SK-N-MC (cell line): ENCODE measurements around the gene RAB3D.

Source experiments
- EZH2 ChIP-seq: fragments of 200-600 bp; sonication (generic); IDR thresholded peaks from one replicate; pipeline ENCODE4 v1.6.1; 2017; ENCODE audit warnings: antibody characterized with exemption
- FOXP2 ChIP-seq: optimal IDR thresholded peaks from 2 replicates; pipeline ENCODE3; 2011; ENCODE audit warnings: mild to moderate bottlenecking, moderate library complexity; ENCODE audit not compliant: insufficient read depth; ENCODE audit errors: extremely low read length, control extremely low read depth
- POLR2AphosphoS5 ChIP-seq: IDR thresholded peaks from 2 replicates; pipeline ENCODE4 v1.6.1; 2012; ENCODE audit warnings: mild to moderate bottlenecking, low read depth, low read length, borderline replicate concordance

DNA sequence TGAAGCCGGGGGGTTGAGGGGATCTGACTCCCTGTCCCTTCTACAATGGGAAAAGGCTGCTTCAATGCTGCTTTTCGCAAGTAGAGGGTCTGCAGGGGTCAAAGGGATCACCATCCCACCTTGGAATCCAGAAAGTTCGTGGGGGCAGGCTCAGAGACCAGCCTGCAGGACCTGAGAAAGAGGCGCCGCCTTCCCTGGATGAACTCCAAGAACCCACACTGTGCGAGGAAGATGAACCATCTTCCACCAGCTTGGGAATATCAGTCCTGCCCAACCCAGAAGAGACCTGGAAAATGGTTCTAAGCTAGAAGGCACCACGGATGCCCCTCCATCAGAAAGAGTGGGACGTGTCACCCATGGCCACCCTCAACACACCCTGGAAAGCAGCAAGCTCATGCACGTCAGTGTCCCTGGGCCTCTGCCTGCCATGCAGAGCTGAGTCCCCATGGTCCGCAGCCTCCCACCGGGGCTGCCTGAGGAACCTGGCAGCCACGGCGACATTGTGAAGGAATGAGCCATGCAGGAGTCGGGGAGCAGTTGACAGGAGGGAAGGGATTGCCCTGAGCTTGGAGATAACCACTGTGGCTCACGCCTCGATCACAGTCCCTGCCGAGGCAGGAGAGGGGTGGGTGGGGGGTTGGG lies 14.6 kb downstream of the RAB3D start:
- TF ChIP-seq EZH2, result no peak
- TF ChIP-seq POLR2AphosphoS5, result no peak
- TF ChIP-seq FOXP2, result no peak
